Ovary (tissue), 9 donors: ENCODE results near the gene ZNF337. TPM values are rescaled to one million over a fixed set of nuclear protein-coding genes. Genes with fewer than 3 reads are reported as not detected.
"Not testable (repeated sequence)": the region's sequence is repeated elsewhere in the genome, so short reads cannot be mapped to it uniquely, and the experiment has no call there.

ENCODE experiments used
- DNase-seq, 5 donors: peaks; one replicate each; pipeline ENCODE4 v3.0.0-alpha.2; 2019 to 2020
- H3K27ac ChIP-seq, 2 donors: fragments of 200-600 bp; one replicate each; pipeline versions ENCODE4 v1.5.1 to v1.8.0; 2019 to 2022
- H3K27me3 ChIP-seq: fragments of 200-600 bp; one replicate; pipeline ENCODE4 v1.8.0; 2022
- H3K36me3 ChIP-seq: fragments of 200-600 bp; sonication (generic); one replicate; pipeline ENCODE4 v1.5.1; 2019
- H3K4me1 ChIP-seq: one replicate; pipeline ENCODE4 v1.8.1; 2013; ENCODE audit warnings: mild to moderate bottlenecking, moderate library complexity; ENCODE audit not compliant: insufficient read depth
- H3K4me3 ChIP-seq: fragments of 200-600 bp; sonication (generic); one replicate; pipeline ENCODE4 v1.5.1; 2017
- H3K9me3 ChIP-seq, 2 donors: fragments of 200-600 bp in 1 of 2; sonication (generic) in 1 of 2; one replicate each; pipeline versions ENCODE4 v1.5.1 to v1.8.1; 2013 to 2019; ENCODE audit warnings: mild to moderate bottlenecking in 1 of 2, moderate library complexity in 1 of 2
- CTCF ChIP-seq, 3 donors: fragments of 450-650 bp in 2 of 3; fragments of 200-600 bp in 1 of 3; IDR thresholded peaks; one replicate each; pipeline versions ENCODE4 v1.5.1 to v1.8.0; 2016 to 2022; ENCODE audit warnings: antibody characterized with exemption in 3 of 3, mild to moderate bottlenecking in 1 of 3
- EP300 ChIP-seq: sonication (generic); formaldehyde crosslinking; IDR thresholded peaks from one replicate; pipeline ENCODE4 v1.6.1; 2017; ENCODE audit warnings: antibody characterized with exemption
- POLR2A ChIP-seq: fragments of 450-650 bp; IDR thresholded peaks from one replicate; pipeline ENCODE4 v1.6.1; 2017; ENCODE audit warnings: antibody characterized with exemption, mild to moderate bottlenecking, moderate library complexity
- whole genome bisulfite sequencing, 3 donors: extraction: QIAGEN DNeasy Blood & Tissue Kit in 1 of 3; methylation state at CpG; one replicate each; pipeline versions ENCODE4 v1.1.5 to v1.1.7; 2013 to 2017; 5-methylcytosine and 5-hydroxymethylcytosine counted together
- intact Hi-C, 4 donors: fragments of 100-400 bp; cut with DNase I; formaldehyde crosslinking; loops; one replicate each; pipeline versions ENCODE4 v1.11.0 to v1.15.1; 2022 to 2023
- polyA plus RNA-seq, 2 donors: library from polyadenylated mRNA; stranded (reverse); fragments of 200-250 nt in 1 of 2; fragments of 350-450 nt in 1 of 2; fragmentation: Illumina TruSeq in 1 of 2; extraction: RNeasy Lipid Tissue Mini Kit (QIAGEN cat#74804) in 1 of 2; gene quantifications; one replicate each; pipeline ENCODE4 v1.2.3, GENCODE V29; 2013 to 2014
- total RNA-seq, 7 donors: library from RNA; depleted of rRNA in 2 of 7; stranded (reverse); fragments of >200 nt in 2 of 7; fragmentation: NEBNext Ultra II Directional in 3 of 7; extraction: Animal tissue kit (Norgen Biotek cat#: 25700) in 3 of 7; gene quantifications; one replicate each; pipeline versions ENCODE4 v1.1.0 to v1.2.4, GENCODE V29; 2016 to 2023
- donor health status: DM: no; HTN: no; CAD: no; lungs with moderate emphysema.
- donor health status: DM: no; HTN: no; CAD: no.
- donor health status: Bipolar disorder and iron deficiency.
- donor health status: DM: yes; HTN: yes; CAD: no.
- donor health status: DM: no; HTN: no; CAD: no.
- donor health status: DM: yes; HTN: yes; CAD: no.

The ZNF337 gene
- total and polyA plus RNA-seq, 9 donors, result 16.5 to 29.5 (median 23.0) TPM

GRCh38 chr20:25730862-25731261 is 34.2 kb upstream of the ZNF337 start:
- H3K4me3 ChIP-seq, result no peak overlapping the region
- H3K9me3 ChIP-seq, result no peaks in the 10 kb centered on the region
- no peaks in the 10 kb centered on the region for H3K4me1 ChIP-seq
- 82 to 94% (median 87%) methylated on average over 1 of the region's 1 CpG for WGBS, 3 donors
- TF ChIP-seq CTCF (IDR thresholded peaks at IDR 0.05) (no peak), EP300 (no peak), POLR2A (no peak)
- H3K27ac ChIP-seq, result no peak overlapping the region
- no peak for DNase-seq
- H3K27me3 ChIP-seq, result no peaks in the 10 kb centered on the region
- H3K36me3 ChIP-seq, result no peaks in the 10 kb centered on the region
- intact Hi-C loops, result loop anchor here in 1 of 4 donors (5.0 kb wide), 1 partner anchor 541 kb away; no protein-coding TSS in a partner anchor

- Histone ChIP-seq H3K4me3 (no peak overlapping the region), H3K4me1 (no peaks in the 10 kb centered on the region), H3K27me3 (no peaks in the 10 kb centered on the region), H3K9me3 (no peaks in the 10 kb centered on the region), H3K27ac (no peak overlapping the region), H3K36me3 (no peaks in the 10 kb centered on the region)
- intact Hi-C loops, result no loop called here
- WGBS, 3 donors, result 78 to 95% (median 90%) methylated on average over 1 of the region's 1 CpG
- TF ChIP-seq POLR2A (no peak), EP300 (no peak), CTCF (IDR thresholded peaks at IDR 0.05) (no peak)
- DNase-seq, result no peak
These were observed 29.7 kb upstream of the ZNF337 start for GRCh38 chr20:25726357-25726756.

- Histone ChIP-seq H3K4me3 (no peak overlapping the region), H3K4me1 (no peaks in the 10 kb centered on the region), H3K36me3 (no peaks in the 10 kb centered on the region), H3K9me3 (no peaks in the 10 kb centered on the region), H3K27me3 (no peaks in the 10 kb centered on the region), H3K27ac (no peak overlapping the region)
- no peak for DNase-seq
- intact Hi-C loops, result no loop called here
- TF ChIP-seq EP300 (no peak), POLR2A (no peak), CTCF (IDR thresholded peaks at IDR 0.05) (no peak)
These were observed 29.0 kb upstream of the ZNF337 start for GRCh38 chr20:25725639-25726038.

GRCh38 chr20:25723975-25724374 is 27.3 kb upstream of the ZNF337 start:
- no peaks in the 10 kb centered on the region for H3K9me3 ChIP-seq
- no peaks in the 10 kb centered on the region for H3K4me1 ChIP-seq
- intact Hi-C loops, result no loop called here
- H3K27me3 ChIP-seq, result no peaks in the 10 kb centered on the region
- no peak overlapping the region for H3K27ac ChIP-seq
- no peak for TF ChIP-seq POLR2A
- TF ChIP-seq EP300, result no peak
- no peak for TF ChIP-seq CTCF (IDR thresholded peaks at IDR 0.05)
- WGBS, 3 donors, result 85 to 94% (median 88%) methylated on average over 2 of the region's 2 CpGs
- no peak for DNase-seq
- H3K4me3 ChIP-seq, result no peak overlapping the region
- H3K36me3 ChIP-seq, result no peaks in the 10 kb centered on the region

- Histone ChIP-seq H3K27me3 (no peaks in the 10 kb centered on the region), H3K27ac (no peak overlapping the region), H3K9me3 (no peaks in the 10 kb centered on the region), H3K4me3 (no peak overlapping the region), H3K36me3 (no peaks in the 10 kb centered on the region), H3K4me1 (no peaks in the 10 kb centered on the region)
- 95 to 96% (median 95%) methylated on average over 7 of the region's 7 CpGs for WGBS, 3 donors
- intact Hi-C loops, result no loop called here
- no peak for TF ChIP-seq POLR2A
- no peak for TF ChIP-seq EP300
- no peak for TF ChIP-seq CTCF (IDR thresholded peaks at IDR 0.05)
- no peak for DNase-seq
These were observed 23.6 kb upstream of the ZNF337 start for GRCh38 chr20:25720285-25720684.

- H3K27ac ChIP-seq, H3K36me3 ChIP-seq, H3K9me3 ChIP-seq, intact Hi-C loops, H3K4me3 ChIP-seq, H3K4me1 ChIP-seq, DNase-seq, H3K27me3 ChIP-seq: not testable (repeated sequence)
- WGBS, 3 donors, result 84 to 86% (median 85%) methylated on average over 20 of the region's 20 CpGs
These were observed 22.5 kb upstream of the ZNF337 start for GRCh38 chr20:25718896-25719809.
